Loucy (cell line): ENCODE data around the gene PTGDR.

Experiments
- H2AFZ ChIP-seq: fragments of 200-600 bp; sonication (generic); 2 replicates; pipeline ENCODE4 v1.6.0; 2016; ENCODE audit warnings: antibody characterized with exemption, mild to moderate bottlenecking, low read length, moderate library complexity
- H3F3A ChIP-seq: fragments of 200-600 bp; 2 replicates; pipeline ENCODE4 v1.6.0; 2016; ENCODE audit warnings: antibody characterized with exemption, low read depth, mild to moderate bottlenecking
- H3K27me3 ChIP-seq: fragments of 200-600 bp; sonication (generic); 2 replicates; pipeline ENCODE4 v1.6.1; 2014; ENCODE audit warnings: low read length, mild to moderate bottlenecking; ENCODE audit not compliant: insufficient read depth, poor library complexity, severe bottlenecking
- H3K36me3 ChIP-seq: fragments of 200-600 bp; sonication (generic); 2 replicates; pipeline ENCODE4 v1.6.1; 2016; ENCODE audit warnings: low read length; ENCODE audit not compliant: insufficient read depth
- H3K4me1 ChIP-seq: fragments of 200-600 bp; sonication (generic); 2 replicates; pipeline ENCODE4 v1.5.1; 2014; ENCODE audit warnings: low read length, mild to moderate bottlenecking; ENCODE audit not compliant: insufficient read depth, poor library complexity, severe bottlenecking
- H3K4me2 ChIP-seq: fragments of 200-600 bp; sonication (generic); 2 replicates; pipeline ENCODE4 v1.6.0; 2014; ENCODE audit warnings: antibody characterized with exemption, low read length, low read depth, mild to moderate bottlenecking; ENCODE audit not compliant: poor library complexity, severe bottlenecking
- H3K4me3 ChIP-seq: fragments of 200-600 bp; sonication (generic); 2 replicates; pipeline ENCODE4 v1.5.1; 2014; ENCODE audit warnings: low read length, mild to moderate bottlenecking, mixed read lengths; ENCODE audit not compliant: poor library complexity, severe bottlenecking
- H3K79me2 ChIP-seq: fragments of 200-600 bp; sonication (generic); 2 replicates; pipeline ENCODE4 v1.6.1; 2014; ENCODE audit warnings: low read length; ENCODE audit not compliant: insufficient read depth
- H3K9ac ChIP-seq: fragments of 200-600 bp; sonication (generic); 2 replicates; pipeline ENCODE4 v1.6.0; 2014; ENCODE audit warnings: mild to moderate bottlenecking, low read depth, low read length, moderate library complexity; ENCODE audit not compliant: poor library complexity, severe bottlenecking
- H3K9me2 ChIP-seq: fragments of 200-600 bp; sonication (generic); replicated peaks from 2 replicates; pipeline ENCODE4 v1.6.1; 2016; ENCODE audit warnings: low read depth, low read length, mixed read lengths
- H3K9me3 ChIP-seq: fragments of 200-600 bp; sonication (generic); 2 replicates; pipeline ENCODE4 v1.6.1; 2014; ENCODE audit warnings: mild to moderate bottlenecking, antibody characterized with exemption, low read length, low read depth; ENCODE audit not compliant: insufficient read depth
- H4K20me1 ChIP-seq: fragments of 200-600 bp; sonication (generic); 2 replicates; pipeline ENCODE4 v1.6.0; 2014; ENCODE audit warnings: antibody characterized with exemption, low read length, mild to moderate bottlenecking; ENCODE audit not compliant: insufficient read depth, poor library complexity, severe bottlenecking
- CTCF ChIP-seq: fragments of 200-600 bp; sonication (generic); conservative IDR thresholded peaks from 2 replicates; pipeline ENCODE4 v1.5.1; 2014; ENCODE audit warnings: mild to moderate bottlenecking, antibody characterized with exemption, low read length
- EZH2phosphoT487 ChIP-seq: fragments of 200-600 bp; IDR thresholded peaks from 2 replicates; pipeline ENCODE4 v1.6.1; 2018; ENCODE audit warnings: antibody characterized with exemption, mild to moderate bottlenecking, moderate library complexity, borderline replicate concordance

The PTGDR gene

GRCh38 chr14:52259434-52259833, 8.1 kb upstream of the PTGDR start:
- no peak for TF ChIP-seq CTCF
- TF ChIP-seq EZH2phosphoT487, result no peak
- H4K20me1 ChIP-seq, result no peaks in the 10 kb centered on the region
- peak overlapping the region; percentile 74 for H3K4me3 ChIP-seq
- peaks cover 47% of the 10 kb centered on the region for H3K4me1 ChIP-seq
- no peaks in the 10 kb centered on the region for H3K36me3 ChIP-seq
- H3F3A ChIP-seq, result peaks cover 3% of the 10 kb centered on the region; the same call in 1 of the 2 replicates
- no peaks in the 10 kb centered on the region for H3K9me3 ChIP-seq
- H3K9ac ChIP-seq, result peak overlapping the region; percentile 82
- peak overlapping the region; percentile 81 for H3K4me2 ChIP-seq
- no peak overlapping the region; the same call in 1 of the 2 replicates for H2AFZ ChIP-seq
- H3K9me2 ChIP-seq, result no peaks in the 10 kb centered on the region
- H3K27me3 ChIP-seq, result no peaks in the 10 kb centered on the region
- H3K79me2 ChIP-seq, result peaks cover 9% of the 10 kb centered on the region; the same call in 1 of the 2 replicates

GRCh38 chr14:52262600-52262999, 4.9 kb upstream of the PTGDR start:
- Histone ChIP-seq H3K79me2 (peaks cover 8% of the 10 kb centered on the region; the same call in 1 of the 2 replicates), H3K4me3 (no peak overlapping the region), H3F3A (peaks cover 5% of the 10 kb centered on the region; the same call in 1 of the 2 replicates), H3K36me3 (no peaks in the 10 kb centered on the region), H3K4me2 (no peak overlapping the region), H3K4me1 (peaks cover 73% of the 10 kb centered on the region), H4K20me1 (no peaks in the 10 kb centered on the region), H3K27me3 (no peaks in the 10 kb centered on the region), H3K9me2 (no peaks in the 10 kb centered on the region), H2AFZ (no peak overlapping the region), H3K9ac (no peak overlapping the region), H3K9me3 (no peaks in the 10 kb centered on the region)
- no peak for TF ChIP-seq EZH2phosphoT487
- TF ChIP-seq CTCF, result no peak

- Histone ChIP-seq H3K4me2 (peak overlapping the region; percentile 8), H3F3A (peaks cover 5% of the 10 kb centered on the region; the same call in 1 of the 2 replicates), H3K36me3 (no peaks in the 10 kb centered on the region), H3K27me3 (no peaks in the 10 kb centered on the region), H4K20me1 (no peaks in the 10 kb centered on the region), H2AFZ (no peak overlapping the region), H3K79me2 (peaks cover 5% of the 10 kb centered on the region; the same call in 1 of the 2 replicates), H3K4me3 (no peak overlapping the region), H3K4me1 (peaks cover 71% of the 10 kb centered on the region), H3K9me3 (no peaks in the 10 kb centered on the region), H3K9ac (no peak overlapping the region), H3K9me2 (no peaks in the 10 kb centered on the region)
- no peak for TF ChIP-seq EZH2phosphoT487
- no peak for TF ChIP-seq CTCF
Observed at GRCh38 chr14:52263190-52263589, 4.3 kb upstream of the PTGDR start.
